K562 (cell line): Measurements from ENCODE around the gene CBX4. TPM values are rescaled to one million over a fixed set of nuclear protein-coding genes. Genes with fewer than 3 reads are reported as not detected.

Source experiments
- ATAC-seq: fragments of 200-7000 bp; cut with Tn5 transposase; 3 replicates; pipeline ENCODE4 v1.9.1; 2020; ENCODE audit warnings: moderate library complexity
- BruUV-seq: library from RNA; stranded (reverse); fragments of 400-500 nt; replicated peaks from 2 replicates; lab custom pipeline; 2021; lab: Mats Ljungman, UMichigan
- CTCF ChIA-PET: fragments of 300-600 bp; formaldehyde crosslinking; extraction: SDS; loops from one replicate; lab custom pipeline; 2021; ENCODE audit warnings: low intra/inter-chr PET ratio; lab: Yijun Ruan, JAX
- POLR2A ChIA-PET: fragments of 300-600, 350-650 bp; sonication (Branson Sonifier 250); formaldehyde crosslinking; extraction: SDS; loops from one replicate; lab custom pipeline; 2021; ENCODE audit warnings: antibody characterized with exemption, inconsistent platforms; lab: Yijun Ruan, JAX
- DNase-seq, 4 experiments: peaks; one replicate each; pipeline versions ENCODE4 v3.0.0 to v3.0.0-alpha.2; 2011 to 2018; ENCODE audit warnings: low spot score in 3 of 4, mixed read lengths in 3 of 4; ENCODE audit errors: extremely low read depth in 1 of 4
- FAIRE-seq: peaks from 2 replicates; lab custom pipeline; 2011; peaks lifted over from hg19 to GRCh38; lab: Jason Lieb, UNC
- H2AFZ ChIP-seq: 2 replicates; pipeline ENCODE4 v1.6.0; 2011; ENCODE audit warnings: low read depth, low read length, control low read depth, inconsistent platforms
- H3K27ac ChIP-seq: fragments of 200-600 bp; 3 replicates; pipeline ENCODE4 v1.8.0; 2011; ENCODE audit warnings: low read depth, mild to moderate bottlenecking, control low read depth, inconsistent platforms, low read length, moderate library complexity, mixed read lengths; ENCODE audit errors: extremely low read depth
- H3K27me3 ChIP-seq, 2 experiments: fragments of 300-600 bp in 1 of 2; 2 replicates in 1 of 2; 3 replicates in 1 of 2; pipeline versions ENCODE4 v1.6.0 to v1.8.0; 2011; ENCODE audit warnings: inconsistent platforms in 2 of 2, low read length in 2 of 2, mild to moderate bottlenecking in 1 of 2, mixed read lengths in 1 of 2, moderate library complexity in 1 of 2; ENCODE audit not compliant: control insufficient read depth in 2 of 2, insufficient read depth in 2 of 2
- H3K36me3 ChIP-seq: fragments of 300-600 bp; 3 replicates; pipeline ENCODE4 v1.8.0; 2011; ENCODE audit warnings: mild to moderate bottlenecking, low read length, inconsistent platforms; ENCODE audit not compliant: control insufficient read depth, insufficient read depth
- H3K4me1 ChIP-seq, 2 experiments: fragments of 200-600 bp in 1 of 2; replicated peaks in 1 of 2; 2 replicates in 1 of 2; 3 replicates in 1 of 2; pipeline versions ENCODE4 v1.5.1 to v1.8.0; 2011; ENCODE audit warnings: inconsistent platforms in 2 of 2, low read length in 2 of 2, mild to moderate bottlenecking in 1 of 2, mixed read lengths in 1 of 2, moderate library complexity in 1 of 2; ENCODE audit not compliant: control insufficient read depth in 2 of 2, insufficient read depth in 2 of 2
- H3K4me2 ChIP-seq: 2 replicates; pipeline ENCODE4 v1.6.1; 2011; ENCODE audit warnings: low read length, control low read depth, inconsistent platforms, mixed read lengths; ENCODE audit not compliant: insufficient read depth
- H3K4me3 ChIP-seq: fragments of 200-600 bp; sonication (generic), shearing (Covaris generic); 2 replicates; pipeline ENCODE4 v1.5.1; 2016; ENCODE audit warnings: control low read depth, inconsistent platforms
- H3K79me2 ChIP-seq: fragments of 200-600 bp; 3 replicates; pipeline ENCODE4 v1.8.0; 2011; ENCODE audit warnings: low read length, inconsistent platforms; ENCODE audit not compliant: control insufficient read depth, insufficient read depth
- H3K9ac ChIP-seq, 2 experiments: 2 replicates each; pipeline versions ENCODE4 v1.6.0 to v1.6.1; 2011; ENCODE audit warnings: low read depth in 2 of 2, low read length in 2 of 2, control low read depth in 1 of 2, inconsistent platforms in 1 of 2, mild to moderate bottlenecking in 1 of 2, mixed read lengths in 1 of 2; ENCODE audit not compliant: insufficient read depth in 1 of 2
- H3K9me1 ChIP-seq: one replicate; pipeline ENCODE4 v1.6.0; 2011; ENCODE audit warnings: inconsistent platforms, mild to moderate bottlenecking, low read length, moderate library complexity; ENCODE audit not compliant: control insufficient read depth, insufficient read depth
- H3K9me3 ChIP-seq: replicated peaks from 2 replicates; pipeline ENCODE4 v1.5.1; 2011; ENCODE audit warnings: low read depth, low read length, inconsistent platforms; ENCODE audit not compliant: control insufficient read depth, insufficient read depth
- H4K20me1 ChIP-seq: replicated peaks from 2 replicates; pipeline ENCODE4 v1.6.1; 2011; ENCODE audit warnings: low read length, inconsistent platforms, mixed read lengths; ENCODE audit not compliant: control insufficient read depth, insufficient read depth
- CBX1 ChIP-seq: sonication (generic); IDR thresholded peaks from 2 replicates; pipeline ENCODE4 v1.6.1; 2016; ENCODE audit warnings: antibody characterized with exemption, low read depth, mild to moderate bottlenecking
- CXXC5 ChIP-seq: fragments of 250-450 bp; sonication (Bioruptor Pico); IDR thresholded peaks from 2 replicates; pipeline ENCODE4 v1.8.0; 2022; ENCODE audit warnings: inconsistent platforms, mild to moderate bottlenecking, moderate library complexity
- GATAD2A ChIP-seq: fragments of 450-650 bp; IDR thresholded peaks from 2 replicates; pipeline ENCODE4 v1.6.1; 2017
- HDAC3 ChIP-seq: fragments of 450-650 bp; IDR thresholded peaks from 2 replicates; pipeline ENCODE4 v1.6.1; 2018; ENCODE audit warnings: borderline replicate concordance, mild to moderate bottlenecking, moderate library complexity; ENCODE audit not compliant: partially characterized antibody
- HLTF ChIP-seq: fragments of 450-650 bp; IDR thresholded peaks from 2 replicates; pipeline ENCODE4 v1.6.1; 2016
- HNRNPL ChIP-seq: fragments of 200-400 bp; formaldehyde crosslinking; IDR thresholded peaks from 2 replicates; pipeline ENCODE4 v1.6.1; 2017; ENCODE audit warnings: low read depth, mild to moderate bottlenecking, low read length
- MLLT1 ChIP-seq, 2 experiments: fragments of 450-650 bp; IDR thresholded peaks; 2 replicates each; pipeline ENCODE4 v1.6.1; 2016
- NRF1 ChIP-seq, 2 experiments: fragments of 450-650 bp; IDR thresholded peaks in 1 of 2; conservative IDR thresholded peaks in 1 of 2; 2 replicates each; pipeline ENCODE4 v1.6.1; 2014; ENCODE audit warnings: mild to moderate bottlenecking in 2 of 2
- RBM22 ChIP-seq: fragments of 200-400 bp; formaldehyde crosslinking; IDR thresholded peaks from 2 replicates; pipeline ENCODE4 v1.6.1; 2018; ENCODE audit warnings: low read length, low read depth; ENCODE audit not compliant: poor library complexity, severe bottlenecking
- WGBS: fragments of 100-300 bp; shearing (Covaris generic); methylation state at CpG from one replicate; pipeline ENCODE4 v1.1.6; 2016; ENCODE audit warnings: low coverage, mixed read lengths; ENCODE audit not compliant: insufficient coverage; ENCODE audit errors: missing lambda C conversion rate; 5-methylcytosine and 5-hydroxymethylcytosine counted together
- in situ Hi-C: fragments of 300-500 bp; cut with MboI; formaldehyde crosslinking; loops from 4 replicates; pipeline ENCODE4 v1.15.0; 2018; ENCODE audit warnings: inconsistent platforms, mixed read lengths
- intact Hi-C: fragments of 100-400 bp; cut with micrococcal nuclease; formaldehyde crosslinking; loops from 2 replicates; pipeline ENCODE4 v1.14.2; 2022
- polyA plus RNA-seq, 8 experiments: library from polyadenylated mRNA; depleted of rRNA in 4 of 8; stranded (reverse) in 5 of 8; unstranded in 3 of 8; fragments of >200 nt; fragmentation: Nextera tagmentation in 2 of 8; fragmentation: Illumina TruSeq in 1 of 8; extraction: Ambion mirVana in 2 of 8; extraction: Trizol in 1 of 8; gene quantifications; 2 replicates each; pipeline versions ENCODE4 v1.2.1 to v1.2.3, GENCODE V29; 2011 to 2014; ENCODE audit warnings: inconsistent platforms in 1 of 8, missing spikeins in 1 of 8
- total RNA-seq, 7 experiments: library from RNA; depleted of rRNA in 6 of 7; stranded (reverse); fragments of >200 nt in 6 of 7; fragmentation: Illumina TruSeq in 2 of 7; extraction: Trizol in 2 of 7; gene quantifications; 2 replicates each; pipeline versions ENCODE4 v1.2.1 to v1.2.3, GENCODE V29; 2011 to 2021; ENCODE audit warnings: low replicate concordance in 1 of 7
- TF ChIP-seq, protein P1 (sequence below): fragments of 250-450 bp; sonication (Bioruptor Pico); IDR thresholded peaks from 2 replicates; pipeline ENCODE4 v1.5.0; 2021
- TF ChIP-seq, protein P2 (sequence below): sonication (generic); formaldehyde crosslinking; IDR thresholded peaks from 2 replicates; pipeline ENCODE4 v1.8.0; 2022; ENCODE audit warnings: mild to moderate bottlenecking, missing genetic modification reagents
- TF ChIP-seq, protein P3 (sequence below): sonication (generic); formaldehyde crosslinking; IDR thresholded peaks from 2 replicates; pipeline ENCODE4 v1.5.0; 2020; ENCODE audit warnings: missing genetic modification reagents

Gene CBX4
- total and polyA plus RNA-seq, 9 of the 15 experiments (the other 6 are each of a cell fraction or from before 2014, with no cell fraction given) = 0.98 to 50.5 (median 10.0) TPM

- Histone ChIP-seq H3K79me2 (no peaks in the 10 kb centered on the region), H3K4me3 (peak overlapping the region; percentile 35), H3K9me1 (no peaks in the 10 kb centered on the region), H3K4me2 (peak overlapping the region; percentile 82), H3K9ac (peak overlapping the region; percentile 42 to 90; a peak in 3 of 4 replicates), H3K9me3 (no peaks in the 10 kb centered on the region), H3K36me3 (no peaks in the 10 kb centered on the region), H3K4me1 (peaks cover 28 to 81% of the 10 kb centered on the region in 2 experiments), H3K27ac (peak overlapping the region; percentile 58; the same call in 2 of the 3 replicates), H4K20me1 (no peaks in the 10 kb centered on the region), H2AFZ (peak overlapping the region; percentile 63; the same call in 1 of the 2 replicates), H3K27me3 (no peaks in the 10 kb centered on the region)
- 16% methylated on average over 54 of the region's 66 CpGs for WGBS
- DNase-seq (peak; percentile 76 to 80 (median 77)), ATAC-seq (peak; percentile 75), FAIRE-seq (peak; percentile 64)
- ChIA-PET CTCF (interaction anchor here (1.1 to 1.3 kb wide), 2 partner anchors 23 to 29 kb away, joined by 3 read pairs; no protein-coding TSS in a partner anchor), POLR2A (interaction anchor here (0.5 to 18.8 kb wide), 7 partner anchors 9 to 98 kb away, joined by 3 to 386 read pairs (median 5); partner anchors contain the start of genes CBX2, CBX4 and CBX8)
- intact Hi-C loops = loop anchor here (2.0 to 5.0 kb wide), 2 partner anchors 22 to 181 kb away; no protein-coding TSS in a partner anchor
- BruUV-seq = no TSS peak
- in situ Hi-C loops = no loop called here
- TF ChIP-seq RBM22 (peak; percentile 19), MLLT1 (IDR thresholded peaks at IDR 0.05) (peak in 1 of 2 experiments; percentile 55; a peak in 1 of 4 replicates), NRF1 (conservative IDR thresholded peaks at IDR 0.05 in 1 of 2, IDR thresholded peaks at IDR 0.05 in 1 of 2) (peak; percentile 88 to 89), HNRNPL (peak; percentile 85), HDAC3 (peak; percentile 16), GATAD2A (peak; percentile 87), CXXC5 (CRISPR knock-in tag) (peak; percentile 47), HLTF (no peak), CBX1 (peak; percentile 41; the same call in 1 of the 2 replicates)
- TF ChIP-seq, protein P1, sequence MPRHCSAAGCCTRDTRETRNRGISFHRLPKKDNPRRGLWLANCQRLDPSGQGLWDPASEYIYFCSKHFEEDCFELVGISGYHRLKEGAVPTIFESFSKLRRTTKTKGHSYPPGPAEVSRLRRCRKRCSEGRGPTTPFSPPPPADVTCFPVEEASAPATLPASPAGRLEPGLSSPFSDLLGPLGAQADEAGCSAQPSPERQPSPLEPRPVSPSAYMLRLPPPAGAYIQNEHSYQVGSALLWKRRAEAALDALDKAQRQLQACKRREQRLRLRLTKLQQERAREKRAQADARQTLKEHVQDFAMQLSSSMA (CRISPR knock-in tag) = no peak
- TF ChIP-seq, protein P2, sequence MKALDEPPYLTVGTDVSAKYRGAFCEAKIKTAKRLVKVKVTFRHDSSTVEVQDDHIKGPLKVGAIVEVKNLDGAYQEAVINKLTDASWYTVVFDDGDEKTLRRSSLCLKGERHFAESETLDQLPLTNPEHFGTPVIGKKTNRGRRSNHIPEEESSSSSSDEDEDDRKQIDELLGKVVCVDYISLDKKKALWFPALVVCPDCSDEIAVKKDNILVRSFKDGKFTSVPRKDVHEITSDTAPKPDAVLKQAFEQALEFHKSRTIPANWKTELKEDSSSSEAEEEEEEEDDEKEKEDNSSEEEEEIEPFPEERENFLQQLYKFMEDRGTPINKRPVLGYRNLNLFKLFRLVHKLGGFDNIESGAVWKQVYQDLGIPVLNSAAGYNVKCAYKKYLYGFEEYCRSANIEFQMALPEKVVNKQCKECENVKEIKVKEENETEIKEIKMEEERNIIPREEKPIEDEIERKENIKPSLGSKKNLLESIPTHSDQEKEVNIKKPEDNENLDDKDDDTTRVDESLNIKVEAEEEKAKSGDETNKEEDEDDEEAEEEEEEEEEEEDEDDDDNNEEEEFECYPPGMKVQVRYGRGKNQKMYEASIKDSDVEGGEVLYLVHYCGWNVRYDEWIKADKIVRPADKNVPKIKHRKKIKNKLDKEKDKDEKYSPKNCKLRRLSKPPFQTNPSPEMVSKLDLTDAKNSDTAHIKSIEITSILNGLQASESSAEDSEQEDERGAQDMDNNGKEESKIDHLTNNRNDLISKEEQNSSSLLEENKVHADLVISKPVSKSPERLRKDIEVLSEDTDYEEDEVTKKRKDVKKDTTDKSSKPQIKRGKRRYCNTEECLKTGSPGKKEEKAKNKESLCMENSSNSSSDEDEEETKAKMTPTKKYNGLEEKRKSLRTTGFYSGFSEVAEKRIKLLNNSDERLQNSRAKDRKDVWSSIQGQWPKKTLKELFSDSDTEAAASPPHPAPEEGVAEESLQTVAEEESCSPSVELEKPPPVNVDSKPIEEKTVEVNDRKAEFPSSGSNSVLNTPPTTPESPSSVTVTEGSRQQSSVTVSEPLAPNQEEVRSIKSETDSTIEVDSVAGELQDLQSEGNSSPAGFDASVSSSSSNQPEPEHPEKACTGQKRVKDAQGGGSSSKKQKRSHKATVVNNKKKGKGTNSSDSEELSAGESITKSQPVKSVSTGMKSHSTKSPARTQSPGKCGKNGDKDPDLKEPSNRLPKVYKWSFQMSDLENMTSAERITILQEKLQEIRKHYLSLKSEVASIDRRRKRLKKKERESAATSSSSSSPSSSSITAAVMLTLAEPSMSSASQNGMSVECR (CRISPR knock-in tag) = no peak
- TF ChIP-seq, protein P3, sequence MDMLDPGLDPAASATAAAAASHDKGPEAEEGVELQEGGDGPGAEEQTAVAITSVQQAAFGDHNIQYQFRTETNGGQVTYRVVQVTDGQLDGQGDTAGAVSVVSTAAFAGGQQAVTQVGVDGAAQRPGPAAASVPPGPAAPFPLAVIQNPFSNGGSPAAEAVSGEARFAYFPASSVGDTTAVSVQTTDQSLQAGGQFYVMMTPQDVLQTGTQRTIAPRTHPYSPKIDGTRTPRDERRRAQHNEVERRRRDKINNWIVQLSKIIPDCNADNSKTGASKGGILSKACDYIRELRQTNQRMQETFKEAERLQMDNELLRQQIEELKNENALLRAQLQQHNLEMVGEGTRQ (CRISPR knock-in tag) = peak; percentile 15; the same call in 1 of the 2 replicates
Measured at GRCh38 chr17:79811011-79811867, 28.0 kb downstream of the CBX4 start.
